Endothelial cell of umbilical vein (primary cell): ENCODE measurements around the gene DDA1. TPM values are rescaled to one million over a fixed set of nuclear protein-coding genes. Genes with fewer than 3 reads are reported as not detected.

ENCODE experiments used
- BruUV-seq: library from RNA; stranded (reverse); fragments of 400-500 nt; replicated peaks from 2 replicates; lab custom pipeline; 2021; lab: Mats Ljungman, UMichigan
- CTCF ChIA-PET: fragments of 300-600, 350-600 bp; sonication (Branson Sonifier 250); formaldehyde crosslinking; loops from one replicate; lab custom pipeline; 2021; ENCODE audit warnings: antibody characterized with exemption, inconsistent platforms; lab: Charles Lee
- POLR2A ChIA-PET: fragments of 300-600, 350-600 bp; sonication (Branson Sonifier 250); formaldehyde crosslinking; loops from one replicate; lab custom pipeline; 2021; ENCODE audit warnings: antibody characterized with exemption, inconsistent platforms; lab: Charles Lee
- DNase-seq: peaks from one replicate; pipeline ENCODE4 v3.0.0-alpha.2; 2011; ENCODE audit warnings: low read depth, low spot score
- FAIRE-seq: peaks from 2 replicates; lab custom pipeline; 2011; peaks lifted over from hg19 to GRCh38; lab: Jason Lieb, UNC
- H2AFZ ChIP-seq: 2 replicates; pipeline ENCODE4 v1.6.0; 2012; ENCODE audit warnings: low read depth, low read length, control low read depth, inconsistent platforms
- H3K27ac ChIP-seq: 2 replicates; pipeline ENCODE4 v1.5.1; 2011; ENCODE audit warnings: low read depth, mild to moderate bottlenecking, control low read depth, low read length, moderate library complexity; ENCODE audit not compliant: insufficient read depth
- H3K27me3 ChIP-seq, 2 experiments: 2 replicates each; pipeline versions ENCODE4 v1.6.0 to v1.6.1; 2011; ENCODE audit warnings: low read length in 2 of 2, mixed read lengths in 1 of 2; ENCODE audit not compliant: control insufficient read depth in 2 of 2, insufficient read depth in 2 of 2
- H3K36me3 ChIP-seq, 2 experiments: 2 replicates in 1 of 2; 3 replicates in 1 of 2; pipeline ENCODE4 v1.5.1; 2011; ENCODE audit warnings: low read length in 2 of 2, mild to moderate bottlenecking in 1 of 2, moderate library complexity in 1 of 2; ENCODE audit not compliant: control insufficient read depth in 2 of 2, insufficient read depth in 2 of 2; ENCODE audit errors: extremely low read depth in 1 of 2
- H3K4me1 ChIP-seq: 3 replicates; pipeline ENCODE4 v1.5.1; 2011; ENCODE audit warnings: mild to moderate bottlenecking, low read length; ENCODE audit not compliant: control insufficient read depth, insufficient read depth; ENCODE audit errors: extremely low read depth
- H3K4me2 ChIP-seq: 2 replicates; pipeline ENCODE4 v1.6.1; 2011; ENCODE audit warnings: low read length, control low read depth, mixed read lengths; ENCODE audit not compliant: insufficient read depth
- H3K4me3 ChIP-seq, 3 experiments: fragments of 200-600 bp in 1 of 3; sonication (generic), shearing (Covaris generic) in 1 of 3; replicated peaks in 1 of 3; 2 replicates each; pipeline ENCODE4 v1.5.1; 2011 to 2016; ENCODE audit warnings: control low read depth in 3 of 3, low read length in 3 of 3, mild to moderate bottlenecking in 2 of 3, inconsistent platforms in 1 of 3, low read depth in 1 of 3, moderate library complexity in 1 of 3; ENCODE audit not compliant: insufficient read depth in 1 of 3
- H3K79me2 ChIP-seq: 2 replicates; pipeline ENCODE4 v1.6.0; 2012; ENCODE audit warnings: low read length, inconsistent platforms; ENCODE audit not compliant: control insufficient read depth, insufficient read depth
- H3K9ac ChIP-seq: replicated peaks from 2 replicates; pipeline ENCODE3; 2011; ENCODE audit warnings: low read length, control low read depth; ENCODE audit not compliant: insufficient read depth; ENCODE audit errors: extremely low read depth
- H3K9me1 ChIP-seq: replicated peaks from 3 replicates; pipeline ENCODE4 v1.6.0; 2011; ENCODE audit warnings: mild to moderate bottlenecking, low read length; ENCODE audit not compliant: control insufficient read depth, insufficient read depth; ENCODE audit errors: extremely low read depth
- H3K9me3 ChIP-seq: replicated peaks from 2 replicates; pipeline ENCODE4 v1.5.1; 2012; ENCODE audit warnings: low read length, inconsistent platforms; ENCODE audit not compliant: control insufficient read depth, insufficient read depth
- H4K20me1 ChIP-seq: replicated peaks from 2 replicates; pipeline ENCODE3; 2011; ENCODE audit warnings: mild to moderate bottlenecking, low read length; ENCODE audit not compliant: control insufficient read depth, insufficient read depth; ENCODE audit errors: extremely low read depth
- EZH2 ChIP-seq: IDR thresholded peaks from 2 replicates; pipeline ENCODE4 v1.6.1; 2012; ENCODE audit warnings: borderline replicate concordance, low read depth, mild to moderate bottlenecking, moderate library complexity, low read length, inconsistent platforms; ENCODE audit not compliant: severe bottlenecking
- FOS ChIP-seq: IDR thresholded peaks from 2 replicates; pipeline ENCODE4 v1.6.1; 2011; ENCODE audit warnings: mild to moderate bottlenecking, low read length, moderate library complexity, borderline replicate concordance; ENCODE audit not compliant: insufficient read depth
- GATA2 ChIP-seq: IDR thresholded peaks from 2 replicates; pipeline ENCODE4 v1.7.0; 2011; ENCODE audit warnings: low read depth, mild to moderate bottlenecking, moderate library complexity, mixed read lengths, low read length; ENCODE audit not compliant: insufficient read length, insufficient read depth
- POLR2AphosphoS5 ChIP-seq: IDR thresholded peaks from 2 replicates; pipeline ENCODE4 v1.6.1; 2012; ENCODE audit warnings: low read depth, mild to moderate bottlenecking, control low read depth, low read length, moderate library complexity; ENCODE audit not compliant: insufficient read depth
- dilution Hi-C: fragments of 300-500 bp; cut with MboI; formaldehyde crosslinking; loops from one replicate; pipeline ENCODE4 v1.15.0; 2019; ENCODE audit warnings: low sequenced_read_pairs; ENCODE audit not compliant: extremely low pct_ligation_motif_present
- intact Hi-C: fragments of 100-400 bp; cut with micrococcal nuclease; formaldehyde crosslinking; loops from one replicate; pipeline ENCODE4 v1.10.0; 2022
- polyA plus RNA-seq, 4 experiments: library from polyadenylated mRNA; depleted of rRNA in 3 of 4; stranded (reverse) in 3 of 4; unstranded in 1 of 4; fragments of >200 nt; gene quantifications; 2 replicates each; pipeline versions ENCODE4 v1.2.1 to v1.2.3, GENCODE V29; 2011 to 2012; ENCODE audit warnings: missing spikeins in 1 of 4
- total RNA-seq: library from RNA; stranded (reverse); gene quantifications from 2 replicates; pipeline ENCODE4 v1.2.3, GENCODE V29; 2021
- TF ChIP-seq, protein P1 (sequence below): IDR thresholded peaks from 2 replicates; pipeline ENCODE4 v1.6.1; 2011; ENCODE audit not compliant: insufficient read depth, insufficient read length
- TF ChIP-seq, protein P2 (sequence below), 2 donors: IDR thresholded peaks; 1 replicate in 1 of 2; 2 replicates in 1 of 2; pipeline ENCODE4 v1.5.1; 2011; ENCODE audit warnings: low read length in 2 of 2, mild to moderate bottlenecking in 2 of 2, moderate library complexity in 2 of 2, control low read depth in 1 of 2, inconsistent platforms in 1 of 2, low read depth in 1 of 2; ENCODE audit not compliant: insufficient read depth in 1 of 2; ENCODE audit errors: extremely low read depth in 1 of 2

Gene DDA1
- total and polyA plus RNA-seq, 2 donors (not counting 3 experiments of a cell fraction or from before 2014, with no cell fraction given) = 52.9 to 64.7 TPM

DNA sequence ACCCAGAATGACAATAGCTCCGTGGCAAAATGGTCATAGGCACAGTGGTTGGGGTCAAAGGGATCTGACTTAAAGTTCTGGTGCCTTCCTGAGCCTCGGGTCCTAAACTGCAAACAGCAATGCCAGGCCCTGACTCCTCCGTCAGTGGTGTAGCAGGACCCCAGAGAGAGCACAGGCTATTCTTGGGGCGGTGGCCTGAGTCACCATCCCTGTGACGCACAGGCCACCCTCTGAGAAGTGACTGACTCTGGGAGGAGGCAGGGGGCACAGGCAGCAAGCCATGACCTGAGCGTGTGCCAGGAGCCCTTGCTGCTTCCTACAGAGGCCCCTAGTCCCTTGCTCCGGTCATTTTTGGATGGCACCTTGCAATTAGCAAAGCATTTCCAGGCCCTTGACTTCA lies 49.0 kb downstream of the DDA1 start:
- Histone ChIP-seq H3K27ac (no peak overlapping the region), H3K27me3 (peaks cover 0 to 3% of the 10 kb centered on the region in 2 experiments), H3K4me2 (no peak overlapping the region), H3K36me3 (no peaks in the 10 kb centered on the region), H3K9me1 (no peaks in the 10 kb centered on the region), H2AFZ (no peak overlapping the region), H3K9ac (no peak overlapping the region), H3K4me1 (peaks cover under 1% of the 10 kb centered on the region), H3K9me3 (no peaks in the 10 kb centered on the region), H3K4me3 (no peak overlapping the region), H3K79me2 (no peaks in the 10 kb centered on the region), H4K20me1 (no peaks in the 10 kb centered on the region)
- no peak for DNase-seq
- TF ChIP-seq FOS (no peak), EZH2 (no peak), GATA2 (no peak), POLR2AphosphoS5 (no peak)
- TF ChIP-seq, protein P1, sequence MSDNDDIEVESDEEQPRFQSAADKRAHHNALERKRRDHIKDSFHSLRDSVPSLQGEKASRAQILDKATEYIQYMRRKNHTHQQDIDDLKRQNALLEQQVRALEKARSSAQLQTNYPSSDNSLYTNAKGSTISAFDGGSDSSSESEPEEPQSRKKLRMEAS = no peak
- TF ChIP-seq, protein P2, sequence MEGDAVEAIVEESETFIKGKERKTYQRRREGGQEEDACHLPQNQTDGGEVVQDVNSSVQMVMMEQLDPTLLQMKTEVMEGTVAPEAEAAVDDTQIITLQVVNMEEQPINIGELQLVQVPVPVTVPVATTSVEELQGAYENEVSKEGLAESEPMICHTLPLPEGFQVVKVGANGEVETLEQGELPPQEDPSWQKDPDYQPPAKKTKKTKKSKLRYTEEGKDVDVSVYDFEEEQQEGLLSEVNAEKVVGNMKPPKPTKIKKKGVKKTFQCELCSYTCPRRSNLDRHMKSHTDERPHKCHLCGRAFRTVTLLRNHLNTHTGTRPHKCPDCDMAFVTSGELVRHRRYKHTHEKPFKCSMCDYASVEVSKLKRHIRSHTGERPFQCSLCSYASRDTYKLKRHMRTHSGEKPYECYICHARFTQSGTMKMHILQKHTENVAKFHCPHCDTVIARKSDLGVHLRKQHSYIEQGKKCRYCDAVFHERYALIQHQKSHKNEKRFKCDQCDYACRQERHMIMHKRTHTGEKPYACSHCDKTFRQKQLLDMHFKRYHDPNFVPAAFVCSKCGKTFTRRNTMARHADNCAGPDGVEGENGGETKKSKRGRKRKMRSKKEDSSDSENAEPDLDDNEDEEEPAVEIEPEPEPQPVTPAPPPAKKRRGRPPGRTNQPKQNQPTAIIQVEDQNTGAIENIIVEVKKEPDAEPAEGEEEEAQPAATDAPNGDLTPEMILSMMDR (IDR thresholded peaks at IDR 0.05; ENCODE audit: extremely low read depth in 1 of 2, insufficient read depth in 1 of 2, low read depth in 1 of 2, low read length in 2 of 2) = no peak
- BruUV-seq = no TSS peak
- ChIA-PET POLR2A (no interaction called here), CTCF (no interaction called here)
- dilution Hi-C loops (no loop called here), intact Hi-C loops (no loop called here)
- no peak for FAIRE-seq
